HG03097 (cell line): ENCODE measurements around the gene ITPR1.

Experiments
- ATAC-seq: cut with Tn5 transposase; IDR thresholded peaks from one replicate; pipeline ENCODE4 v1.9.1; 2021; ENCODE audit not compliant: unreplicated experiment, low FRiP score

Gene ITPR1

GRCh38 chr3:4564928-4565586, 71.9 kb downstream of the ITPR1 start:
- ATAC-seq, result no peak

- ATAC-seq, result no peak
These were observed 72.8 kb downstream of the ITPR1 start for GRCh38 chr3:4565809-4566501.

GRCh38 chr3:4568841-4569240, 75.7 kb downstream of the ITPR1 start:
- no peak for ATAC-seq

GRCh38 chr3:4570840-4571621, 77.9 kb downstream of the ITPR1 start:
- no peak for ATAC-seq

GRCh38 chr3:4571690-4572334, 78.7 kb downstream of the ITPR1 start:
- no peak for ATAC-seq

- ATAC-seq, result no peak
These were observed 80.0 kb downstream of the ITPR1 start for GRCh38 chr3:4573153-4573552.

- ATAC-seq, result no peak
These were observed 81.3 kb downstream of the ITPR1 start for GRCh38 chr3:4574426-4574965.

GRCh38 chr3:4575381-4575780, 82.2 kb downstream of the ITPR1 start:
- ATAC-seq, result no peak

GRCh38 chr3:4577721-4578120, 84.6 kb downstream of the ITPR1 start:
- no peak for ATAC-seq

GRCh38 chr3:4580346-4581123, 87.4 kb downstream of the ITPR1 start:
- no peak for ATAC-seq

GRCh38 chr3:4581124-4581424, 87.9 kb downstream of the ITPR1 start:
- no peak for ATAC-seq

- ATAC-seq, result no peak
These were observed 88.3 kb downstream of the ITPR1 start for GRCh38 chr3:4581498-4581897.

- no peak for ATAC-seq
These were observed 88.9 kb downstream of the ITPR1 start for GRCh38 chr3:4581920-4582611.

- no peak for ATAC-seq
These were observed 89.5 kb downstream of the ITPR1 start for GRCh38 chr3:4582624-4583023.

GRCh38 chr3:4583416-4583815, 90.3 kb downstream of the ITPR1 start:
- ATAC-seq, result no peak

GRCh38 chr3:4584456-4585249, 91.5 kb downstream of the ITPR1 start:
- no peak for ATAC-seq

GRCh38 chr3:4586381-4586780, 93.2 kb downstream of the ITPR1 start:
- ATAC-seq, result no peak

- ATAC-seq, result no peak
These were observed 94.1 kb downstream of the ITPR1 start for GRCh38 chr3:4587061-4587837.
